Adipocyte (in vitro differentiated cells): ENCODE results near the gene MEGF6.

ENCODE experiments used
- DNase-seq: peaks from one replicate; pipeline ENCODE4 v3.0.0-alpha.2; 2015; ENCODE audit warnings: low read depth
- H3K27me3 ChIP-seq: replicated peaks from 2 replicates; pipeline ENCODE4 v1.7.0; 2013; ENCODE audit warnings: mild to moderate bottlenecking, low read length, moderate library complexity; ENCODE audit not compliant: control insufficient read depth, insufficient read depth
- H3K36me3 ChIP-seq: 2 replicates; pipeline ENCODE4 v1.7.0; 2013; ENCODE audit warnings: low read length, mild to moderate bottlenecking, moderate library complexity; ENCODE audit not compliant: control insufficient read depth, insufficient read depth, severe bottlenecking
- H3K4me1 ChIP-seq: 2 replicates; pipeline ENCODE4 v1.7.0; 2013; ENCODE audit warnings: mild to moderate bottlenecking, low read length, moderate library complexity; ENCODE audit not compliant: control insufficient read depth, insufficient read depth
- H3K4me3 ChIP-seq: 2 replicates; pipeline ENCODE4 v1.7.0; 2013; ENCODE audit warnings: mild to moderate bottlenecking, low read length, moderate library complexity
- H3K9ac ChIP-seq: 2 replicates; pipeline ENCODE4 v1.7.0; 2013; ENCODE audit warnings: mild to moderate bottlenecking, low read length, moderate library complexity
- H3K9me3 ChIP-seq: 2 replicates; pipeline ENCODE4 v1.7.0; 2013; ENCODE audit warnings: mild to moderate bottlenecking, low read length, moderate library complexity; ENCODE audit not compliant: control insufficient read depth

The MEGF6 gene

GRCh38 chr1:3456449-3456963, 154.8 kb downstream of the MEGF6 start:
- Histone ChIP-seq H3K4me3 (no peak overlapping the region), H3K36me3 (no peaks in the 10 kb centered on the region), H3K27me3 (peaks cover 56% of the 10 kb centered on the region), H3K4me1 (peaks cover 5% of the 10 kb centered on the region), H3K9ac (no peak overlapping the region), H3K9me3 (no peaks in the 10 kb centered on the region)
- no peak for DNase-seq

GRCh38 chr1:3455670-3456448, 155.4 kb downstream of the MEGF6 start:
- no peak for DNase-seq
- Histone ChIP-seq H3K9me3 (peaks cover 1% of the 10 kb centered on the region), H3K36me3 (no peaks in the 10 kb centered on the region), H3K9ac (no peak overlapping the region), H3K27me3 (peaks cover 56% of the 10 kb centered on the region), H3K4me3 (no peak overlapping the region), H3K4me1 (peaks cover 3% of the 10 kb centered on the region)

GRCh38 chr1:3454811-3455618, 156.3 kb downstream of the MEGF6 start:
- H3K9ac ChIP-seq = no peak overlapping the region
- H3K9me3 ChIP-seq = peaks cover 10% of the 10 kb centered on the region
- H3K36me3 ChIP-seq = no peaks in the 10 kb centered on the region
- no peak for DNase-seq
- H3K27me3 ChIP-seq = peaks cover 61% of the 10 kb centered on the region
- no peaks in the 10 kb centered on the region for H3K4me1 ChIP-seq
- no peak overlapping the region for H3K4me3 ChIP-seq

GRCh38 chr1:3453891-3454810, 157.2 kb downstream of the MEGF6 start, which contains the start of gene ARHGEF16:
TSS of gene ARHGEF16 (plus strand) at chr1:3454665. CDS start at chr1:3463085, 8,420 bp downstream.
- H3K4me1 ChIP-seq = no peaks in the 10 kb centered on the region
- peaks cover 12% of the 10 kb centered on the region for H3K9me3 ChIP-seq
- no peak within 1 kb of the TSS for H3K4me3 ChIP-seq
- DNase-seq = peak; percentile 66
- H3K36me3 ChIP-seq = no peaks in the 10 kb centered on the region
- H3K9ac ChIP-seq = no peak within 1 kb of the TSS
- peaks cover 67% of the 10 kb centered on the region for H3K27me3 ChIP-seq

- Histone ChIP-seq H3K4me1 (no peaks in the 10 kb centered on the region), H3K27me3 (peaks cover 71% of the 10 kb centered on the region), H3K36me3 (no peaks in the 10 kb centered on the region), H3K9me3 (peaks cover 15% of the 10 kb centered on the region), H3K9ac (peak overlapping the region; percentile 74), H3K4me3 (no peak overlapping the region)
- peak; percentile 81 for DNase-seq
Observed at GRCh38 chr1:3453203-3453761, 158.0 kb downstream of the MEGF6 start.

- H3K27me3 ChIP-seq = peaks cover 72% of the 10 kb centered on the region
- no peaks in the 10 kb centered on the region for H3K36me3 ChIP-seq
- DNase-seq = no peak
- H3K9me3 ChIP-seq = peaks cover 20% of the 10 kb centered on the region
- H3K4me3 ChIP-seq = no peak overlapping the region
- H3K9ac ChIP-seq = peak overlapping the region; percentile 74
- H3K4me1 ChIP-seq = no peaks in the 10 kb centered on the region
Observed at GRCh38 chr1:3452866-3453175, 158.5 kb downstream of the MEGF6 start.

- no peaks in the 10 kb centered on the region for H3K4me1 ChIP-seq
- H3K9ac ChIP-seq = peak overlapping the region; percentile 74
- H3K27me3 ChIP-seq = peaks cover 72% of the 10 kb centered on the region
- H3K4me3 ChIP-seq = no peak overlapping the region
- peaks cover 26% of the 10 kb centered on the region for H3K9me3 ChIP-seq
- DNase-seq = no peak
- no peaks in the 10 kb centered on the region for H3K36me3 ChIP-seq
Observed at GRCh38 chr1:3451994-3452865, 159.1 kb downstream of the MEGF6 start.

- Histone ChIP-seq H3K4me3 (no peak overlapping the region), H3K9ac (no peak overlapping the region), H3K36me3 (no peaks in the 10 kb centered on the region), H3K4me1 (no peaks in the 10 kb centered on the region), H3K27me3 (peaks cover 60% of the 10 kb centered on the region), H3K9me3 (peaks cover 34% of the 10 kb centered on the region)
- no peak for DNase-seq
Observed at GRCh38 chr1:3450983-3451382, 160.3 kb downstream of the MEGF6 start.

- DNase-seq = no peak
- Histone ChIP-seq H3K9ac (no peak overlapping the region), H3K36me3 (no peaks in the 10 kb centered on the region), H3K9me3 (peaks cover 40% of the 10 kb centered on the region), H3K4me1 (no peaks in the 10 kb centered on the region), H3K27me3 (peaks cover 56% of the 10 kb centered on the region), H3K4me3 (no peak overlapping the region)
Observed at GRCh38 chr1:3450202-3450863, 161.0 kb downstream of the MEGF6 start.
